ENCODE data around the gene INPPL1.

The INPPL1 gene

GRCh38 chr11:72236774-72237111 is 12.2 kb downstream of the INPPL1 start:
- no peak for DNase-seq (ENCODE audit: low read depth)
- no peak overlapping the region for H3K4me3 ChIP-seq (ENCODE audit: low read depth, low read length)
- in situ Hi-C loops (cut with HindIII; ENCODE audit: low sequenced_read_pairs) = no loop called here
- TF ChIP-seq CTCF (IDR thresholded peaks at IDR 0.05; ENCODE audit: low read depth, low read length, missing control alignments) = no peak

- in situ Hi-C loops (cut with HindIII; ENCODE audit: low sequenced_read_pairs) = no loop called here
- no peak overlapping the region for H3K4me3 ChIP-seq (ENCODE audit: low read depth, low read length)
- no peak for TF ChIP-seq CTCF (IDR thresholded peaks at IDR 0.05; ENCODE audit: low read depth, low read length, missing control alignments)
- DNase-seq (ENCODE audit: low read depth) = no peak
These were observed 12.8 kb downstream of the INPPL1 start for GRCh38 chr11:72237112-72237931.

- peak; percentile 29 for DNase-seq (ENCODE audit: low read depth)
- in situ Hi-C loops (cut with HindIII; ENCODE audit: low sequenced_read_pairs) = no loop called here
- TF ChIP-seq CTCF (IDR thresholded peaks at IDR 0.05; ENCODE audit: low read depth, low read length, missing control alignments) = peak; percentile 83
- no peak overlapping the region for H3K4me3 ChIP-seq (ENCODE audit: low read depth, low read length)
These were observed 13.5 kb downstream of the INPPL1 start for GRCh38 chr11:72238040-72238450.

- TF ChIP-seq CTCF (IDR thresholded peaks at IDR 0.05; ENCODE audit: low read depth, low read length, missing control alignments) = no peak
- no peak overlapping the region for H3K4me3 ChIP-seq (ENCODE audit: low read depth, low read length)
- no peak for DNase-seq (ENCODE audit: low read depth)
- in situ Hi-C loops (cut with HindIII; ENCODE audit: low sequenced_read_pairs) = no loop called here
These were observed 14.1 kb downstream of the INPPL1 start for GRCh38 chr11:72238492-72239312.

- no peak for TF ChIP-seq CTCF (IDR thresholded peaks at IDR 0.05; ENCODE audit: low read depth, low read length, missing control alignments)
- in situ Hi-C loops (cut with HindIII; ENCODE audit: low sequenced_read_pairs) = no loop called here
- no peak for DNase-seq (ENCODE audit: low read depth)
- peak overlapping the region; percentile 18 for H3K4me3 ChIP-seq (ENCODE audit: low read depth, low read length)
These were observed 14.8 kb downstream of the INPPL1 start for GRCh38 chr11:72239313-72239848.

- peak overlapping the region; percentile 18 for H3K4me3 ChIP-seq (ENCODE audit: low read depth, low read length)
- DNase-seq (ENCODE audit: low read depth) = no peak
- in situ Hi-C loops (cut with HindIII; ENCODE audit: low sequenced_read_pairs) = loop anchor here (10.0 kb wide), 1 partner anchor 105 kb away; no protein-coding TSS in a partner anchor
- no peak for TF ChIP-seq CTCF (IDR thresholded peaks at IDR 0.05; ENCODE audit: low read depth, low read length, missing control alignments)
These were observed 15.4 kb downstream of the INPPL1 start for GRCh38 chr11:72239849-72240460.

All from astrocyte of the cerebellum (primary cell).